ENCODE data around the gene ADGRV1.

The ADGRV1 gene

GRCh38 chr5:91079037-91079436 is 520.4 kb downstream of the ADGRV1 start:
- DNase-seq: no peak

- no peak for DNase-seq
These were observed 531.2 kb downstream of the ADGRV1 start for GRCh38 chr5:91089758-91090157.

- no peak for DNase-seq
These were observed 532.4 kb downstream of the ADGRV1 start for GRCh38 chr5:91090995-91091394.

- DNase-seq: no peak
These were observed 533.1 kb downstream of the ADGRV1 start for GRCh38 chr5:91091471-91092234.

GRCh38 chr5:91092859-91093783 is 534.5 kb downstream of the ADGRV1 start:
- DNase-seq: no peak

GRCh38 chr5:91095313-91095712 is 536.7 kb downstream of the ADGRV1 start:
- no peak for DNase-seq

- DNase-seq: no peak
These were observed 537.3 kb downstream of the ADGRV1 start for GRCh38 chr5:91095786-91096385.

- DNase-seq: no peak
These were observed 539.9 kb downstream of the ADGRV1 start for GRCh38 chr5:91098541-91098940.

- DNase-seq: peak; percentile 32
These were observed 543.2 kb downstream of the ADGRV1 start for GRCh38 chr5:91101600-91102379.

GRCh38 chr5:91103353-91104061 is 544.9 kb downstream of the ADGRV1 start:
- no peak for DNase-seq

- DNase-seq: no peak
These were observed 545.5 kb downstream of the ADGRV1 start for GRCh38 chr5:91104062-91104448.

- no peak for DNase-seq
These were observed 548.4 kb downstream of the ADGRV1 start for GRCh38 chr5:91106842-91107511.

- no peak for DNase-seq
These were observed 551.0 kb downstream of the ADGRV1 start for GRCh38 chr5:91109634-91110033.

- DNase-seq: no peak
These were observed 552.1 kb downstream of the ADGRV1 start for GRCh38 chr5:91110686-91111085.

- DNase-seq: no peak
These were observed 553.1 kb downstream of the ADGRV1 start for GRCh38 chr5:91111473-91112238.

- no peak for DNase-seq
These were observed 556.1 kb downstream of the ADGRV1 start for GRCh38 chr5:91114658-91115057.

GRCh38 chr5:91118354-91118753 is 559.8 kb downstream of the ADGRV1 start:
- no peak for DNase-seq

- no peak for DNase-seq
These were observed 560.2 kb downstream of the ADGRV1 start for GRCh38 chr5:91118796-91119195.

GRCh38 chr5:91119217-91119616 is 560.6 kb downstream of the ADGRV1 start:
- no peak for DNase-seq

- no peak for DNase-seq
These were observed 561.6 kb downstream of the ADGRV1 start for GRCh38 chr5:91119981-91120850.

Measured in NCI-H2029 (cell line).